IPS-18a (cell line): ENCODE data around the gene BLOC1S1.
"Not testable (repeated sequence)": the region's sequence is repeated elsewhere in the genome, so short reads cannot be mapped to it uniquely, and the experiment has no call there.

Experiments
- H3K27ac ChIP-seq: one replicate; pipeline ENCODE4 v1.5.1; 2013; ENCODE audit warnings: low read length
- H3K27me3 ChIP-seq: one replicate; pipeline ENCODE4 v1.6.1; 2013; ENCODE audit warnings: mild to moderate bottlenecking, low read length; ENCODE audit not compliant: control insufficient read depth, insufficient read depth
- H3K36me3 ChIP-seq: one replicate; pipeline ENCODE4 v1.6.1; 2013; ENCODE audit warnings: low read depth, low read length; ENCODE audit not compliant: control insufficient read depth
- H3K4me1 ChIP-seq: one replicate; pipeline ENCODE4 v1.6.1; 2013; ENCODE audit warnings: low read depth, low read length; ENCODE audit not compliant: control insufficient read depth
- H3K4me3 ChIP-seq: one replicate; pipeline ENCODE4 v1.5.1; 2013; ENCODE audit warnings: low read length
- H3K9ac ChIP-seq: one replicate; pipeline ENCODE4 v1.6.1; 2013; ENCODE audit warnings: mild to moderate bottlenecking, low read length, moderate library complexity
- H3K9me3 ChIP-seq: one replicate; pipeline ENCODE4 v1.6.1; 2013; ENCODE audit warnings: low read depth, low read length; ENCODE audit not compliant: control insufficient read depth

The BLOC1S1 gene

GRCh38 chr12:55744340-55745030, 28.6 kb downstream of the BLOC1S1 start:
- no peaks in the 10 kb centered on the region for H3K9me3 ChIP-seq
- H3K27ac ChIP-seq, result no peak overlapping the region
- peaks cover 9% of the 10 kb centered on the region for H3K36me3 ChIP-seq
- H3K4me3 ChIP-seq, result peak overlapping the region; percentile 92
- H3K4me1 ChIP-seq, result peaks cover 36% of the 10 kb centered on the region
- peak overlapping the region; percentile 75 for H3K9ac ChIP-seq
- no peaks in the 10 kb centered on the region for H3K27me3 ChIP-seq

GRCh38 chr12:55745361-55746173, 29.7 kb downstream of the BLOC1S1 start:
- Histone ChIP-seq H3K36me3 (peaks cover 19% of the 10 kb centered on the region), H3K9ac (peak overlapping the region; percentile 75), H3K27me3 (no peaks in the 10 kb centered on the region), H3K27ac (peak overlapping the region; percentile 74), H3K4me3 (peak overlapping the region; percentile 92), H3K4me1 (peaks cover 36% of the 10 kb centered on the region), H3K9me3 (no peaks in the 10 kb centered on the region)

- Histone ChIP-seq H3K27ac (peak overlapping the region; percentile 74), H3K36me3 (peaks cover 27% of the 10 kb centered on the region), H3K4me1 (peaks cover 36% of the 10 kb centered on the region), H3K9me3 (no peaks in the 10 kb centered on the region), H3K4me3 (peak overlapping the region; percentile 92), H3K27me3 (no peaks in the 10 kb centered on the region), H3K9ac (peak overlapping the region; percentile 47)
Measured at GRCh38 chr12:55746174-55746912, 30.5 kb downstream of the BLOC1S1 start.

- Histone ChIP-seq H3K4me3 (peak overlapping the region; percentile 92), H3K27ac (peak overlapping the region; percentile 40), H3K4me1 (peaks cover 33% of the 10 kb centered on the region), H3K9ac (peak overlapping the region; percentile 47), H3K27me3 (no peaks in the 10 kb centered on the region), H3K36me3 (peaks cover 32% of the 10 kb centered on the region), H3K9me3 (no peaks in the 10 kb centered on the region)
Measured at GRCh38 chr12:55746913-55747231, 31.0 kb downstream of the BLOC1S1 start.

- Histone ChIP-seq H3K27me3 (no peaks in the 10 kb centered on the region), H3K9me3 (no peaks in the 10 kb centered on the region), H3K4me1 (peaks cover 30% of the 10 kb centered on the region), H3K27ac (no peak overlapping the region), H3K36me3 (peaks cover 46% of the 10 kb centered on the region), H3K4me3 (peak overlapping the region; percentile 92), H3K9ac (no peak overlapping the region)
Measured at GRCh38 chr12:55748230-55748993, 32.6 kb downstream of the BLOC1S1 start.

GRCh38 chr12:55755246-55755645, 39.4 kb downstream of the BLOC1S1 start:
- no peak overlapping the region for H3K4me3 ChIP-seq
- no peaks in the 10 kb centered on the region for H3K9me3 ChIP-seq
- H3K4me1 ChIP-seq, result no peaks in the 10 kb centered on the region
- no peaks in the 10 kb centered on the region for H3K27me3 ChIP-seq
- H3K9ac ChIP-seq, result no peak overlapping the region
- H3K36me3 ChIP-seq, result peaks cover 64% of the 10 kb centered on the region
- no peak overlapping the region for H3K27ac ChIP-seq

GRCh38 chr12:55757701-55758100, 41.9 kb downstream of the BLOC1S1 start:
- H3K4me1 ChIP-seq, result no peaks in the 10 kb centered on the region
- no peak overlapping the region for H3K27ac ChIP-seq
- H3K27me3 ChIP-seq, result no peaks in the 10 kb centered on the region
- H3K4me3 ChIP-seq, result no peak overlapping the region
- H3K9me3 ChIP-seq, result no peaks in the 10 kb centered on the region
- H3K36me3 ChIP-seq, result peaks cover 50% of the 10 kb centered on the region
- H3K9ac ChIP-seq, result no peak overlapping the region

- not testable (repeated sequence) for H3K27me3 ChIP-seq, H3K9ac ChIP-seq, H3K4me3 ChIP-seq, H3K4me1 ChIP-seq, H3K9me3 ChIP-seq, H3K27ac ChIP-seq
- peaks cover 47% of the 10 kb centered on the region for H3K36me3 ChIP-seq
Measured at GRCh38 chr12:55758575-55758974, 42.7 kb downstream of the BLOC1S1 start.

- no peak overlapping the region for H3K9ac ChIP-seq
- H3K9me3 ChIP-seq, result no peaks in the 10 kb centered on the region
- no peaks in the 10 kb centered on the region for H3K4me1 ChIP-seq
- H3K4me3 ChIP-seq, result no peak overlapping the region
- H3K36me3 ChIP-seq, result peaks cover 51% of the 10 kb centered on the region
- H3K27ac ChIP-seq, result no peak overlapping the region
- H3K27me3 ChIP-seq, result no peaks in the 10 kb centered on the region
Measured at GRCh38 chr12:55760663-55761062, 44.8 kb downstream of the BLOC1S1 start.

GRCh38 chr12:55762646-55763045, 46.8 kb downstream of the BLOC1S1 start:
- Histone ChIP-seq H3K9me3 (no peaks in the 10 kb centered on the region), H3K9ac (no peak overlapping the region), H3K4me1 (no peaks in the 10 kb centered on the region), H3K4me3 (no peak overlapping the region), H3K27ac (no peak overlapping the region), H3K36me3 (peaks cover 35% of the 10 kb centered on the region), H3K27me3 (no peaks in the 10 kb centered on the region)

GRCh38 chr12:55765736-55766290, 50.0 kb downstream of the BLOC1S1 start:
- peaks cover 29% of the 10 kb centered on the region for H3K36me3 ChIP-seq
- no peak overlapping the region for H3K9ac ChIP-seq

More at GRCh38 chr12:55765736-55766290, 50.0 kb downstream of the BLOC1S1 start:
- no peaks in the 10 kb centered on the region for H3K4me1 ChIP-seq
- H3K4me3 ChIP-seq, result no peak overlapping the region
- H3K9me3 ChIP-seq, result no peaks in the 10 kb centered on the region
- H3K27ac ChIP-seq, result no peak overlapping the region
- H3K27me3 ChIP-seq, result no peaks in the 10 kb centered on the region
